Mucosa of rectum (tissue), 2 donors: ENCODE data around the gene ENSA.
A peak's percentile ranks its signal among the peaks of the same experiment; 100 is the strongest.
"Not testable (repeated sequence)": the region's sequence is repeated elsewhere in the genome, so short reads cannot be mapped to it uniquely, and the experiment has no call there.

ENCODE experiments used
- H3K27ac ChIP-seq, 2 donors: one replicate each; pipeline ENCODE4 v1.7.0; 2013; ENCODE audit warnings: inconsistent platforms in 2 of 2, low read depth in 2 of 2, low read length in 2 of 2
- H3K27me3 ChIP-seq, 2 donors: one replicate each; pipeline ENCODE4 v1.7.0; 2013; ENCODE audit warnings: low read length in 2 of 2; ENCODE audit not compliant: control insufficient read depth in 2 of 2, insufficient read depth in 2 of 2
- H3K36me3 ChIP-seq, 2 donors: one replicate each; pipeline ENCODE4 v1.7.0; 2013; ENCODE audit warnings: low read length in 2 of 2; ENCODE audit not compliant: control insufficient read depth in 2 of 2, insufficient read depth in 2 of 2
- H3K4me1 ChIP-seq, 2 donors: one replicate each; pipeline ENCODE4 v1.7.0; 2013; ENCODE audit warnings: low read length in 2 of 2, mild to moderate bottlenecking in 1 of 2; ENCODE audit not compliant: control insufficient read depth in 2 of 2, insufficient read depth in 2 of 2
- H3K4me3 ChIP-seq, 2 donors: one replicate each; pipeline ENCODE4 v1.7.0; 2013; ENCODE audit warnings: low read length in 2 of 2
- H3K9ac ChIP-seq, 2 donors: one replicate each; pipeline ENCODE4 v1.7.0; 2013; ENCODE audit warnings: low read length in 2 of 2, low read depth in 1 of 2, mild to moderate bottlenecking in 1 of 2
- H3K9me3 ChIP-seq, 2 donors: one replicate each; pipeline ENCODE4 v1.7.0; 2013; ENCODE audit warnings: low read length in 2 of 2; ENCODE audit not compliant: control insufficient read depth in 2 of 2
- donor health status: healthy.
- donor health status: Normal muscosa, but diverticular disease.

Gene ENSA, protein sequence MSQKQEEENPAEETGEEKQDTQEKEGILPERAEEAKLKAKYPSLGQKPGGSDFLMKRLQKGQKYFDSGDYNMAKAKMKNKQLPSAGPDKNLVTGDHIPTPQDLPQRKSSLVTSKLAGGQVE

DNA sequence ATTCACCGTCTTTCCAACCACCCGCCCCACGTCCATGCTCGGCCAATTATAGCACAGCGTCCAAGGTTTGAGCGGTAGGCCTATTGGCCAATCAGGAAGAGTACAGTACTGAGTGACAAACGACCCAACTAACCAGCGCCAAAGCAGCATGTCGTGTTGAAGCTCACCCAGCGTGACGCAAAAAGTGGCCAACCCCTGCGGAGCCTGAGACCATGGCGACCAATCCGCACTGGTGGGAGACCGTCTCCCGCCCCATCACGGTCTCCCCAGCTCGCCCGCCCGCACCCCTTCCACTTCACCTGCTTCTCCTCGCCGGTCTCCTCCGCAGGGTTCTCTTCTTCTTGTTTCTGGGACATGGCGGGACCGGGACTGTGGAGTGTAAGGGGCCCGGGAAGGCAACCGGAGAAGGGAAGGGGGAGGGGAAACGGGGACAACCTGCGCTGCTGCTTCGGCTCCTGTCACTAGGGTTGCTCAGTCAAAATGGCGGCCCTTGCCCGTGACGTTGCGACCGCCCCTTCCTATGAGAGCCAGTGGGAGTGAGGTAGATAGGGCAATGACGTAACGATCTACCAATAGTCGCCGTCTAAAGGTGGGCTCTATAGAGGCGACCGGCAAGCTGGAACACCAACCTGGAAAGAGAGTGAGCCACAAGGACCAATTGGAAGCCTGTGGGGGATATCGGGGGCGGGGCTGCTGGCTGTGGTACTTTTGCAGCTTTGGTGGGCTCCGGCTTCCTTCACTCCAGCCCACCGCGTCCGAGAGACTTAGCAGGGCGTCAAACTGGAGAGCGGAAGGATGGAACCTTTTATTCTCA is at the start of gene ENSA:
Gene ENSA (minus strand): TSS at position 498 of the 814 bp plus-strand sequence. CDS start 142 bp downstream, at position 356.
- H3K4me1 ChIP-seq, result peaks cover 5 to 6% of the 10 kb centered on the region in 2 donors
- H3K9me3 ChIP-seq, result no peaks in the 10 kb centered on the region

DNA sequence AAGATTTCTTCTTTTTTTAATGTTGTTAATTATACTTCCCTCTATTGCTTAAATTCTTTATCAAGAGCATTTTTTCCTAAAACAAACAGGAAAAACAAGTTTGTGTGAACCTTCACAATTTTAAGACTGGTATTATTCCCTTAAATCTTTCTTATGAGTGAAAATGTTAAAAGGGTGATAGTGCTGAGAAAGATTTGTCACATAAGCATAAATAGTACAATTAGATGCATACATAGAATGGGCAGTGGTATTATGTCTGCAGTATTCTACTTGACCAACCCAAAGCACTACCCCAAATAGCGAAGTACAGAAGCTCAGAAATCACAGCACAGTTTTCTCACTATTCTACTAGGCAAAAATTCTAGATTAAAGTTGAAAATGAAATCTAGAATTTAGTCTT is 49.6 kb upstream of the ENSA start:
- Histone ChIP-seq H3K4me1 (no peaks in the 10 kb centered on the region), H3K4me3 (no peak overlapping the region), H3K9me3 (no peaks in the 10 kb centered on the region), H3K27me3 (no peaks in the 10 kb centered on the region), H3K36me3 (peaks cover 9 to 22% of the 10 kb centered on the region in 2 donors), H3K9ac (no peak overlapping the region), H3K27ac (no peak overlapping the region)

More for the DNA sequence above, at the start of gene ENSA:
- peak within 1 kb of the TSS; percentile 98 to 99 for H3K27ac ChIP-seq
- peak within 1 kb of the TSS; percentile 86 to 92 for H3K4me3 ChIP-seq
- H3K9ac ChIP-seq, result peak within 1 kb of the TSS; percentile 90 to 96
- no peaks in the 10 kb centered on the region for H3K27me3 ChIP-seq
- peaks cover 23 to 32% of the 10 kb centered on the region in 2 donors for H3K36me3 ChIP-seq

DNA sequence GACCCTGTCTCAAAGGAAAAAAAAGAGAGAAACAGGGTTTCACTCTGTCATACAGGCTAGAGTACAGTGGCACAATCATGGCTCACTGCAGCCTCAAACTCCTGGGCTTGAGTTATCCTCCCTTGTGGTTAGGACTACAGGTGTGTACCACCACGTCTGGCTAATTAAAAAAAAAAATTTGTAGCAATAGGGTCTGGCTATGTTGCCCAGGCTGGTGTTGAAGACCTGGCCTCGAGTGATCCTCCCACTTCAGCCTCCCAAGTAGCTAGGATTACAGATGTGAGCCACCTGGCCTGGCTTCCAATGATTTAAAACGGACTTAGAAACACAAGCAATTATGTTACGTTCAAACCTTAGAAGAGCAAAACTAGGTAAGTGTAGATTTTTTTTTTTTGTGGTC is 45.5 kb upstream of the ENSA start:
- peaks cover 0 to 5% of the 10 kb centered on the region in 2 donors for H3K4me1 ChIP-seq
- H3K27me3 ChIP-seq, result no peaks in the 10 kb centered on the region
- H3K4me3 ChIP-seq, result no peak overlapping the region
- no peaks in the 10 kb centered on the region for H3K9me3 ChIP-seq
- H3K9ac ChIP-seq, result no peak overlapping the region
- H3K27ac ChIP-seq, result no peak overlapping the region
- H3K36me3 ChIP-seq, result peaks cover 0 to 7% of the 10 kb centered on the region in 2 donors

DNA sequence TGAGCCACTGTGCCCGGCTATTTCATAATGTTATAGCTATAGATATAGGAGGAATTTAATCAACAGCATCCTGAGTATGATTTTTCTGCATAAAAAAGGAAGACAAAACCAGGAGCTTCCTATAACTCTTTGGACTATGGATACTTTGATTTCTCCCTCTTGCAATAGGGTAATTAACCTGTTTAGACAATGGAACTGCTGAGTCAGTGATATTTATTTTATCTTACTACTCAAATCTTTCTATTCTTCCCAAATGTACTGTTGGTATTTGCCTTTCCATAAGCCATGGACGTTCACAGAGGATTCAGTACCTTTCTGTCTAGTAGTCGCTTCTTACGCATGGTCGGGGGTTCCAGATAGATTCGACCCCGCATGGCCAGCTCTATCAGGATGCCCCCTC is 33.9 kb upstream of the ENSA start:
- peaks cover 6 to 10% of the 10 kb centered on the region in 2 donors for H3K4me1 ChIP-seq
- no peak overlapping the region for H3K27ac ChIP-seq
- no peaks in the 10 kb centered on the region for H3K9me3 ChIP-seq
- H3K36me3 ChIP-seq, result peaks cover 33 to 38% of the 10 kb centered on the region in 2 donors
- H3K9ac ChIP-seq, result no peak overlapping the region
- no peaks in the 10 kb centered on the region for H3K27me3 ChIP-seq
- no peak overlapping the region for H3K4me3 ChIP-seq

DNA sequence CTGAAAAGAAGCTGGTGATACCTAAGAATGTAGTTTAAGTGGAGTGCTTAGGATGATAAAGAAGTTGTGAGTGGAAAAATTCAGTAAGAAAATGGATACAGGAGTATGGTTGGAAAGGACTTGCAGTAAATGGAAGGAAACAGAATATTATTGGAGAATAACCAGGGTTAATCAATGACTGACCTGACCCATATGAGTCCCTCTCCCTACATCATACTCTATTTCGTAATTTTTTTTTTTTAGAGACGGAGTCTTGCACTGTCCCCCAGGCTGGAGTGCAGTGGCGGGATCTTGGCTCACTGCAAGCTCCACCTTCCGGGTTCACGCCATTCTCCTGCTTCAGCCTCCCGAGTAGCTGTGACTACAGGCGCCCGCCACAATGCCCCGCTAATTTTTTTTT is 33.4 kb upstream of the ENSA start:
- Histone ChIP-seq H3K36me3 (peaks cover 35 to 43% of the 10 kb centered on the region in 2 donors), H3K27me3 (no peaks in the 10 kb centered on the region), H3K4me3 (no peak overlapping the region), H3K27ac (no peak overlapping the region), H3K9ac (no peak overlapping the region), H3K4me1 (peaks cover 6 to 7% of the 10 kb centered on the region in 2 donors), H3K9me3 (no peaks in the 10 kb centered on the region)

DNA sequence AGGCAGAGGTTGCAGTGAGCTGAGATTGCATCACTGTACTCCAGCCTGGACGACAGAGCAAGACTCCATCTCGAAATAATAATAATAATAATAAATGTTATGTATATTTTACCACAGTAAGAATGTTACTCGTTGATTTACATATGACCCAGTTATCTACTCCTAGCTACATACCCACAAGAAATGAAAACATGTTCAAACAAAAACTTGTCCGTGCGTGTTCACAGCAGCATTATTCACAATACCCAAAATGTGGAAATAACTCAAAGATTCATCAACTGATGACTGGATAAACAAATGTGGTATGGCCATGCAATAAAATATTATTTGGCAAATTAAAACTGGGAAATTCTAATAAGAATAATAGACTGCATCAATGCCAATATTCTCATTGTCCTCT is 31.7 kb upstream of the ENSA start:
- Histone ChIP-seq H3K27me3 (no peaks in the 10 kb centered on the region), H3K4me1 (no peaks in the 10 kb centered on the region), H3K36me3 (peaks cover 39 to 51% of the 10 kb centered on the region in 2 donors), H3K9ac (no peak overlapping the region), H3K9me3 (no peaks in the 10 kb centered on the region), H3K4me3 (no peak overlapping the region), H3K27ac (no peak overlapping the region)

DNA sequence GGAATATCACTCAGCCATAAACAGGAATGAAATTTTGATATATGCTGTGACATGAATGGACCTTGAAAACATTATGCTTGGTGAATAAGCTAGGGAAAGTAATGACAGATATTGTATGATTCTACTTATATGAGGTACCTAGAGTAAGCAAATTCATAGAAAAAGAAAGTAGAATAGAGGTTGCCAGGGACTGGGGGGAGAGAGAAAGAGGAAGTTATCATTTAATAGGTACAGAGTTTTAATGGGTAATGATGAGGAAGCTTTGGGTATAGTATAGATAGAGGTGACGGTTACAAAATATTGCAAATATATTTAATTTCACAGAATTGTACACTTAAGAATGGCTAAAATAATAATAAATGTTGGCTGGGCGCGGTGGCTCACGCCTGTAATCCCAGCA is 31.2 kb upstream of the ENSA start:
- Histone ChIP-seq H3K9me3 (no peaks in the 10 kb centered on the region), H3K9ac (no peak overlapping the region), H3K36me3 (peaks cover 39 to 51% of the 10 kb centered on the region in 2 donors), H3K4me1 (no peaks in the 10 kb centered on the region), H3K4me3 (no peak overlapping the region), H3K27ac (no peak overlapping the region), H3K27me3 (no peaks in the 10 kb centered on the region)

DNA sequence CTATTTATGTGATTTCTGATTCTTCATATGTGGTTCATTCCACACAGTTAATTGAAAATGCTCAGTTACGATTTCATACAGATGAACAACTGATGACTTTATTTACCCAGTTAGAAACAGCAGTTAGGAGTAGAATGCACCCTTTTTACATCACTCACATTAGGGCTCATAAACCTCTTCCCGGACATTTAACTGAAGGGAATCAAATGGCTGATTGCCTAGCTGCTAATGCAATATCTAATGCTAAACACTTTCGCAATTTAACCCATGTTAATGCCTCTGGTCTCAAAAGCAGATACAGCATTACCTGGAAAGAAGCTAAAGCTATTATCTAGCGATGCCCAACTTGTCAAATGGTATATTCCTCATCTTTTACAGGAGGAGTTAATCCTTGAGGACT is 27.7 kb upstream of the ENSA start:
- not testable (repeated sequence) for H3K9ac ChIP-seq, H3K4me3 ChIP-seq, H3K9me3 ChIP-seq, H3K27ac ChIP-seq, H3K27me3 ChIP-seq, H3K4me1 ChIP-seq
- H3K36me3 ChIP-seq, result peaks cover 29 to 48% of the 10 kb centered on the region in 2 donors

DNA sequence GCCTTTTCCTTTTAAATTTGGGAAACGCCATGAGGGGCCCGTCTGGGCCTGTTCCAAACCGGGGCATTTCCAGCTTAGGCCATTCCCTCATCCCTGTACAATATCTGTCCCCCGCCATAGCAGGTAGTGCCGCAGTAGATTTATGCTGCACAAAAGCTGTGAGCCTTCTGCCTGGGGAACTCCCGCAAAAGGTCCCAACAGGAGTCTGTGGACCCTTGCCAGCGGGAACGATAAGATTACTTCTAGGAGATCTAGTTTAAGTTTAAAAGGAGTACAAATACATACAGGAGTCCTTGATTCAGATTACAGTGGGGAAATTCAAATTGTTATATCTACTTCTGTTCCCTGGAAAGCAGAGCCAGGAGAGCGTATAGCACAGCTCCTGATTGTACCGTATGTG is 25.2 kb upstream of the ENSA start:
- not testable (repeated sequence) for H3K27ac ChIP-seq, H3K4me3 ChIP-seq, H3K27me3 ChIP-seq, H3K9ac ChIP-seq, H3K9me3 ChIP-seq
- Histone ChIP-seq H3K4me1 (peaks cover 0 to 10% of the 10 kb centered on the region in 2 donors), H3K36me3 (peaks cover 12 to 32% of the 10 kb centered on the region in 2 donors)

DNA sequence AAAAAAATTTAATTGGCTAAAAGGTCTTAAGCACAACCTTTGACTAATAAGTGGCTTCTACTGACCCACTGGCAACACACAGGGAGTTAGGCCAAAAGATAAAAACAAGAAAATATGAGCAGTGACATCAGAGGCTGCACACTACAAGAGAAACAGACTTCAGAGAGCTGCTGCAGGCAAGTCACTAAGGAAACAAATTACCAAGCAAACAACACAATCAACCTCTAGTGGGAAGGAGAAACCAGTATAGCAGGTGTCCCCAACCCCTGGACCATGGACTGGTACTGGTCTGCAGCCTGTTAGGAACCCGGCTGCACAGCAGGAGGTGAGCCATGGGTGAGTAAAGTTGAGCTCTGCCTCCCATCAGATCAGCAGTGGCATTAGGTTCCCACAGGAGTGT is 20.8 kb upstream of the ENSA start:
- Histone ChIP-seq H3K27ac (peak overlapping the region; percentile 52 to 61), H3K27me3 (no peaks in the 10 kb centered on the region), H3K4me3 (no peak overlapping the region), H3K36me3 (peaks cover 29 to 46% of the 10 kb centered on the region in 2 donors), H3K9ac (no peak overlapping the region), H3K4me1 (peaks cover 0 to 11% of the 10 kb centered on the region in 2 donors), H3K9me3 (no peaks in the 10 kb centered on the region)
